SU-DHL-6 (cell line): ENCODE measurements around the gene IL20RA.
"Not testable (repeated sequence)": the region's sequence is repeated elsewhere in the genome, so short reads cannot be mapped to it uniquely, and the experiment has no call there.

Experiments
- CTCF ChIP-seq: fragments of 200-600 bp; sonication (generic); IDR thresholded peaks from one replicate; pipeline ENCODE4 v1.5.1; 2017; ENCODE audit warnings: antibody characterized with exemption, mild to moderate bottlenecking, low read length, moderate library complexity; ENCODE audit not compliant: insufficient read depth, poor library complexity, severe bottlenecking
- EZH2phosphoT487 ChIP-seq: fragments of 200-600 bp; sonication (generic), shearing (Covaris generic); conservative IDR thresholded peaks from 2 replicates; pipeline ENCODE4 v1.6.1; 2018; ENCODE audit warnings: mild to moderate bottlenecking, antibody characterized with exemption, low read length, moderate library complexity, mixed read lengths

DNA sequence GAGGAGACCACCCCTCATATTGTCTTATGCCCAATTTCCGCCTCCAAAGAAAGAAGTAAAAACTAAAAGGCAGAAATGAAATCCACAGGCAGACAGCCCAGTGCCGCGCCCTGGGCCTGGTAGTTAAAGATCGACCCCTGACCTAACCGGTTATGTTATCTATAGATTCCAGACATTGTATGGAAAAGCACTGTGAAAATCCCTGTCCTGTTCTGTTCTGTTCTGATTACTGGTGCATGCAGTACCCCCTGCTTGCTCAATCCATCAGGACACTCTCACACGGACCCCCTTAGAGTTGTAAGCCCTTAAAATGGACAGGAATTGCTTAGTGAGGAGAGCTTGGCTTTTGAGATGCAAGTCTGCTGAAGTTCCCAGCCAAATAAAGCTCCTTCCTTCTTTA lies 84.8 kb downstream of the IL20RA start:
- TF ChIP-seq CTCF, EZH2phosphoT487: not testable (repeated sequence)
